CD4-positive, alpha-beta T cell treated with Interleukin-15 for 1 hour (primary cell): ENCODE results near the gene RXFP1.

Experiments
- DNase-seq: peaks from one replicate; pipeline ENCODE4 v3.0.0-alpha.2; 2020

Gene RXFP1

DNA sequence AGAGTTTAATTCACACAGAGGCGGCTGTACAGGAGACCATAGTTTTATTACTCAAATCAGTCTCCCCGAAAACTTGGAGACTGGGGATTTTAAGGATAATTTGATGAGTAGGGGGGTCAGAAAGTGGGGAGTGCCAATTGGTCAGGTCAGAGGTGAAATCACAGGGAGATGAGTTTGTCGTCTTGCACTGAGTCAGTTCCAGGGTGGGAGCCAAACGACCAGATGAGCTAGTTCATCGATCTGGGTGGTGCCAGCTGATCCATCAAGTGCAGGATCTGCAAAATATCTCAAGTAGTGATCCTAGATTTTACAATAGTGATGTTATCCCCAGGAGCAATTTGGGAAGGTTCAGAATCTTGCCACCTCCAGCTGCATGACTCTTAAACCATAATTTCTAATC lies 154.4 kb downstream of the RXFP1 start:
- DNase-seq = no peak

GRCh38 chr4:158678767-158679166 lies 157.1 kb downstream of the RXFP1 start:
- DNase-seq = no peak

DNA sequence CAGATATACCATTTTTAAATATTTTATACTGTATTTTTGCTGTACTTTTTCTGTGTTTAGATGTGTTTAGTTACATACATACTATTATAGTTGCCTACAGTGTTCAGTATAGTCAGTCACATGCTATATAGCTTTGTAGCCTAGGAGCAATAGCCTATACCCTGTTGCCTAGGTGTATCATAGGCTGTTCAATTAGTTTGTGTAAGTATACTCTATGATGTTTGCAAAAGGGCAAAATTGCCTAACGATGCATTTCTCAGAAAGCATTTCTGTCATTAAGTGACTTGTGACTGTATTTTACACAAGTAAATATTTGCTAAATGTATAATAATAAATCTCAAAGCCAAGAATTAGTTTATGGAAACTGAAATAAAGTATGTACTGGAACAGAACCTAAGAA lies 159.9 kb downstream of the RXFP1 start:
- no peak for DNase-seq

DNA sequence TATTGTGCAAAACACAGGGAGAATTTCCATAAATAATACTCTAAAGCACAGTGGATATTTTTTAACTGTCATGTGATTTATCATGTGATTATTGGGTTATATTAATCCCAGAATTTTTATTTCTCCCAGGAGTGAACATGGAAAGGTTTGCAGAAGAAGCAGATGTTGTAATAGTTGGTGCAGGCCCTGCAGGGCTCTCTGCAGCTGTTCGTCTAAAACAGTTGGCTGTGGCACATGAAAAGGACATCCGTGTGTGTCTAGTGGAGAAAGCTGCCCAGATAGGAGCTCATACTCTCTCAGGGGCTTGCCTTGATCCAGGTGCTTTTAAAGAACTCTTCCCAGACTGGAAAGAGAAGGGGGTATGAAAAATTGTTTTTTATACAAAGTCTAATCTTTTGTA lies 160.4 kb downstream of the RXFP1 start:
- no peak for DNase-seq

- no peak for DNase-seq
Measured at GRCh38 chr4:158688813-158689212, 167.1 kb downstream of the RXFP1 start.
